SU-DHL-6 (cell line): ENCODE measurements around the gene RCAN2.

Experiments used
- CTCF ChIP-seq: fragments of 200-600 bp; sonication (generic); IDR thresholded peaks from one replicate; pipeline ENCODE4 v1.5.1; 2017; ENCODE audit warnings: antibody characterized with exemption, mild to moderate bottlenecking, low read length, moderate library complexity; ENCODE audit not compliant: insufficient read depth, poor library complexity, severe bottlenecking
- EZH2phosphoT487 ChIP-seq: fragments of 200-600 bp; sonication (generic), shearing (Covaris generic); conservative IDR thresholded peaks from 2 replicates; pipeline ENCODE4 v1.6.1; 2018; ENCODE audit warnings: mild to moderate bottlenecking, antibody characterized with exemption, low read length, moderate library complexity, mixed read lengths

DNA sequence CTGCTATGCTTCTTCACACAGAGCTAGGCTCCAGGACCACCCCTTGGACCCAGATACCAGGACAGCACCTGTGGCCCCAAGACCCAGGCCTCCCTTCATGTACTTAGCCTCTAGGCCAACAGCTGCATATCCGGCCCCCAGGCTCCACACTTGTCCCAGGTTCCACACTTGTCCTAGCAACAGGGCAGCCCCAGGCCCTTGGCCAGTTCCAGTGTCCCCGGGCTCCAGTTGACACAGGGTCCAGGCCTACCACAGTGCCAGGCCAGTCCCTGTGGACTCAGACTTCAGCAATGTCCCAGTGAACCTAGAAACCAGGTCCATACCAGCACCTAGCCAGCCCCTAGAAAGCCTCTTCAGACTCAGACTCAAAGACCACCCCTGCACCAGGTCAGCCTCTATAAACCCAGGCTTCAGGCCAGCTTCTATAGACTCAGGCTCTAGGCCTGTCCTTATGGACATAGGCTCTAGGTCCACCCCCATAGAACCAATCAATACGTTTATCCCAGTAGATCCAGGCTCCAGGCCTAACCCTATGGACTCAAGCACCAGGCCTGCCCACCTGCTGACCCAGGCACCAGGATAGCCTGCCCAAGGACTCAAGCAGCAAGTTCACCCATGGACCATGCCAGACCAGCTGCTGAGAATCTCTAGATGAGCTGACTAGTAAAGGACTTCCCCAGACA is 46.3 kb downstream of the RCAN2 start:
- no peak for TF ChIP-seq CTCF
- TF ChIP-seq EZH2phosphoT487 = no peak
